Sigmoid colon (tissue), 7 donors: ENCODE data around the gene NOXRED1. TPM values are rescaled to one million over a fixed set of nuclear protein-coding genes. Genes with fewer than 3 reads are reported as not detected.

Source experiments
- DNase-seq: peaks from one replicate; pipeline ENCODE4 v3.0.0-alpha.2; 2019
- H3K27ac ChIP-seq, 4 donors: fragments of 200-600 bp; sonication (generic); one replicate each; pipeline ENCODE4 v1.5.1; 2016 to 2019; ENCODE audit warnings: mild to moderate bottlenecking in 1 of 4
- H3K27me3 ChIP-seq, 3 donors: fragments of 200-600 bp; sonication (generic); one replicate each; pipeline ENCODE4 v1.5.1; 2019; ENCODE audit warnings: mild to moderate bottlenecking in 1 of 3
- H3K36me3 ChIP-seq, 4 donors: fragments of 200-600 bp; sonication (generic); one replicate each; pipeline ENCODE4 v1.5.1; 2016 to 2019
- H3K4me1 ChIP-seq, 4 donors: fragments of 200-600 bp; sonication (generic); one replicate each; pipeline ENCODE4 v1.5.1; 2017 to 2019
- H3K4me3 ChIP-seq, 4 donors: fragments of 200-600 bp; sonication (generic); one replicate each; pipeline ENCODE4 v1.5.1; 2017 to 2019; ENCODE audit warnings: mild to moderate bottlenecking in 2 of 4, moderate library complexity in 1 of 4
- H3K9me3 ChIP-seq, 4 donors: fragments of 200-600 bp in 3 of 4; sonication (generic) in 3 of 4; one replicate each; pipeline versions ENCODE4 v1.5.1 to v1.6.1; 2013 to 2019
- CTCF ChIP-seq, 4 experiments: fragments of 450-650 bp in 3 of 4; fragments of 200-600 bp in 1 of 4; IDR thresholded peaks; one replicate each; pipeline ENCODE4 v1.5.1; 2016 to 2019; ENCODE audit warnings: antibody characterized with exemption in 4 of 4, mild to moderate bottlenecking in 3 of 4, moderate library complexity in 2 of 4
- EP300 ChIP-seq, 4 donors: sonication (generic); formaldehyde crosslinking; IDR thresholded peaks; one replicate each; pipeline ENCODE4 v1.6.1; 2017; ENCODE audit warnings: antibody characterized with exemption in 4 of 4
- POLR2A ChIP-seq, 2 donors: fragments of 450-650 bp; IDR thresholded peaks; one replicate each; pipeline ENCODE4 v1.6.1; 2016; ENCODE audit warnings: antibody characterized with exemption in 2 of 2, mild to moderate bottlenecking in 2 of 2, moderate library complexity in 2 of 2
- POLR2AphosphoS5 ChIP-seq, 4 donors: sonication (generic); formaldehyde crosslinking; IDR thresholded peaks; one replicate each; pipeline ENCODE4 v1.6.1; 2017; ENCODE audit warnings: antibody characterized with exemption in 4 of 4
- WGBS, 2 donors: extraction: QIAGEN DNeasy Blood & Tissue Kit; methylation state at CpG; one replicate each; pipeline ENCODE4 v1.1.7; 2013; 5-methylcytosine and 5-hydroxymethylcytosine counted together
- intact Hi-C: fragments of 100-400 bp; cut with DNase I; formaldehyde crosslinking; loops from one replicate; pipeline ENCODE4 v1.15.1; 2023
- polyA plus RNA-seq, 3 donors: library from polyadenylated mRNA; stranded (reverse); fragments of 200-250 nt; gene quantifications; one replicate each; pipeline ENCODE4 v1.2.3, GENCODE V29; 2013
- total RNA-seq, 4 donors: library from RNA; depleted of rRNA; stranded (reverse); fragments of >200 nt; gene quantifications; one replicate each; pipeline ENCODE4 v1.1.0, GENCODE V29; 2016
- donor health status: healthy with polysubstance abuse.
- donor health status: Bipolar disorder and iron deficiency.
- donor health status: healthy.

Gene NOXRED1
- 1 to 10 TPM in 1 of 4 donors, under 1 TPM in 1, not detected in 2; 0.82 to 4.7 TPM for total RNA-seq
- polyA plus RNA-seq = under 1 TPM in 1 of 3 donors, not detected in 2; 0.19 TPM

GRCh38 chr14:77423423-77423822, at the start of gene NOXRED1:
TSS of gene NOXRED1 (minus strand) at chr14:77423523. CDS start at chr14:77422889, 634 bp downstream.
- 96 to 98% methylated on average over 1 of the region's 1 CpG for WGBS, 2 donors
- Histone ChIP-seq H3K36me3 (peaks cover 19 to 72% (median 53%) of the 10 kb centered on the region in 4 donors), H3K27ac (no peak within 1 kb of the TSS), H3K27me3 (no peaks in the 10 kb centered on the region), H3K9me3 (peaks cover 0 to 12% (median 4%) of the 10 kb centered on the region in 4 donors), H3K4me3 (no peak within 1 kb of the TSS), H3K4me1 (no peaks in the 10 kb centered on the region)
- TF ChIP-seq POLR2AphosphoS5 (IDR thresholded peaks at IDR 0.05) (no peak), EP300 (IDR thresholded peaks at IDR 0.05) (no peak)
- DNase-seq = no peak
- intact Hi-C loops = no loop called here

GRCh38 chr14:77470224-77470870, 47.0 kb upstream of the NOXRED1 start:
- Histone ChIP-seq H3K36me3 (peaks cover 14 to 48% (median 33%) of the 10 kb centered on the region in 4 donors), H3K4me3 (no peak overlapping the region), H3K27ac (no peak overlapping the region), H3K4me1 (no peaks in the 10 kb centered on the region), H3K9me3 (no peaks in the 10 kb centered on the region), H3K27me3 (no peaks in the 10 kb centered on the region)
- DNase-seq = no peak
- intact Hi-C loops = no loop called here
- TF ChIP-seq CTCF (IDR thresholded peaks at IDR 0.05) (no peak), POLR2A (IDR thresholded peaks at IDR 0.05) (no peak), POLR2AphosphoS5 (IDR thresholded peaks at IDR 0.05) (no peak), EP300 (IDR thresholded peaks at IDR 0.05) (no peak)
- 15 to 50% methylated on average over 5 of the region's 5 CpGs for WGBS, 2 donors

- no peak for TF ChIP-seq POLR2A (IDR thresholded peaks at IDR 0.05)
- TF ChIP-seq CTCF (IDR thresholded peaks at IDR 0.05) = no peak
- no peak for TF ChIP-seq EP300 (IDR thresholded peaks at IDR 0.05)
- no peak for TF ChIP-seq POLR2AphosphoS5 (IDR thresholded peaks at IDR 0.05)
- intact Hi-C loops = no loop called here
- 84 to 90% methylated on average over 1 of the region's 1 CpG for WGBS, 2 donors
Observed at GRCh38 chr14:77469539-77469938, 46.2 kb upstream of the NOXRED1 start.

GRCh38 chr14:77469067-77469505, 45.8 kb upstream of the NOXRED1 start:
- H3K9me3 ChIP-seq = no peaks in the 10 kb centered on the region
- no peak for DNase-seq
- 73 to 85% methylated on average over 14 of the region's 14 CpGs for WGBS, 2 donors
- intact Hi-C loops = no loop called here
- no peaks in the 10 kb centered on the region for H3K27me3 ChIP-seq
- no peaks in the 10 kb centered on the region for H3K4me1 ChIP-seq
- TF ChIP-seq EP300 (IDR thresholded peaks at IDR 0.05) = no peak
- TF ChIP-seq CTCF (IDR thresholded peaks at IDR 0.05) = no peak
- H3K4me3 ChIP-seq = no peak overlapping the region
- peaks cover 24 to 60% (median 43%) of the 10 kb centered on the region in 4 donors for H3K36me3 ChIP-seq
- no peak overlapping the region for H3K27ac ChIP-seq

More at GRCh38 chr14:77469539-77469938, 46.2 kb upstream of the NOXRED1 start:
- H3K27ac ChIP-seq = no peak overlapping the region
- no peak overlapping the region for H3K4me3 ChIP-seq
- no peak for DNase-seq
- no peaks in the 10 kb centered on the region for H3K4me1 ChIP-seq
- H3K27me3 ChIP-seq = no peaks in the 10 kb centered on the region
- H3K36me3 ChIP-seq = peaks cover 20 to 56% (median 39%) of the 10 kb centered on the region in 4 donors
- no peaks in the 10 kb centered on the region for H3K9me3 ChIP-seq

- TF ChIP-seq CTCF (IDR thresholded peaks at IDR 0.05) (no peak), EP300 (IDR thresholded peaks at IDR 0.05) (no peak), POLR2A (IDR thresholded peaks at IDR 0.05) (no peak), POLR2AphosphoS5 (IDR thresholded peaks at IDR 0.05) (no peak)
- intact Hi-C loops = no loop called here
- Histone ChIP-seq H3K27me3 (no peaks in the 10 kb centered on the region), H3K9me3 (no peaks in the 10 kb centered on the region), H3K4me3 (no peak overlapping the region), H3K4me1 (no peaks in the 10 kb centered on the region), H3K36me3 (peaks cover 36 to 73% (median 50%) of the 10 kb centered on the region in 4 donors), H3K27ac (no peak overlapping the region)
- 85 to 86% methylated on average over 5 of the region's 5 CpGs for WGBS, 2 donors
- no peak for DNase-seq
Observed at GRCh38 chr14:77467801-77468200, 44.5 kb upstream of the NOXRED1 start.
